GM12872 (cell line): ENCODE data around the gene HOXC6.
A peak's percentile ranks its signal among the peaks of the same experiment; 100 is the strongest.

Experiments
- CTCF ChIP-seq: IDR thresholded peaks from 3 replicates; pipeline ENCODE4 v1.5.1; 2011; ENCODE audit warnings: low read depth, mild to moderate bottlenecking, low read length, moderate library complexity; ENCODE audit not compliant: insufficient read depth

HOXC6 gene

GRCh38 chr12:54010972-54011664 lies 17.1 kb upstream of the HOXC6 start:
- no peak for TF ChIP-seq CTCF

GRCh38 chr12:54011665-54012532 lies 16.3 kb upstream of the HOXC6 start:
- no peak for TF ChIP-seq CTCF

- TF ChIP-seq CTCF: peak; percentile 35; the same call in 2 of the 3 replicates
Observed at GRCh38 chr12:54012631-54013409, 15.4 kb upstream of the HOXC6 start.

- TF ChIP-seq CTCF: no peak
Observed at GRCh38 chr12:54014377-54015017, 13.7 kb upstream of the HOXC6 start.

- TF ChIP-seq CTCF: no peak
Observed at GRCh38 chr12:54015018-54015931, 13.0 kb upstream of the HOXC6 start.

GRCh38 chr12:54016051-54016450 lies 12.2 kb upstream of the HOXC6 start:
- no peak for TF ChIP-seq CTCF
